ENCODE results near the gene ATAD3C. TPM values are rescaled to one million over a fixed set of nuclear protein-coding genes. Genes with fewer than 3 reads are reported as not detected.

ATAD3C gene
- total and polyA plus RNA-seq, 2 of the 8 experiments (the other 6 are each of a cell fraction or from before 2014, with no cell fraction given) = 2.0 to 2.7 TPM

- no peak for TF ChIP-seq EP300 (IDR thresholded peaks at IDR 0.05; ENCODE audit: borderline replicate concordance in 1 of 2, low read depth in 2 of 2, low read length in 2 of 2)
Measured at GRCh38 chr1:1400576-1401456, 48.7 kb upstream of the ATAD3C start (continued).

Data from H1 (cell line).